Dendritic cell treated with granulocyte-macrophage colony-stimulating factor and Interleukin-4, amounts not matched to agents 40 ng/mL and 50 ng/mL, for 4 days (primary cell): ENCODE results near the gene PGS1.

ENCODE experiments used
- H3K27ac Mint-ChIP-seq: one replicate; pipeline ENCODE4 v1.8.0; 2022; ENCODE audit warnings: mild to moderate bottlenecking, mixed read lengths
- H3K27me3 Mint-ChIP-seq: one replicate; pipeline ENCODE4 v1.8.0; 2022; ENCODE audit warnings: mild to moderate bottlenecking, mixed read lengths
- H3K36me3 Mint-ChIP-seq: one replicate; pipeline ENCODE4 v1.8.0; 2022; ENCODE audit warnings: low read depth, mixed read lengths
- H3K4me1 Mint-ChIP-seq: one replicate; pipeline ENCODE4 v1.8.0; 2022; ENCODE audit warnings: low read depth, mixed read lengths
- H3K4me3 Mint-ChIP-seq: one replicate; pipeline ENCODE4 v1.8.0; 2022; ENCODE audit warnings: mild to moderate bottlenecking, moderate library complexity, mixed read lengths
- H3K9me3 Mint-ChIP-seq: one replicate; pipeline ENCODE4 v1.8.0; 2022; ENCODE audit warnings: mixed read lengths
- intact Hi-C: fragments of 100-400 bp; cut with micrococcal nuclease; formaldehyde crosslinking; loops from one replicate; pipeline ENCODE4 v1.15.0; 2022

PGS1 gene

DNA sequence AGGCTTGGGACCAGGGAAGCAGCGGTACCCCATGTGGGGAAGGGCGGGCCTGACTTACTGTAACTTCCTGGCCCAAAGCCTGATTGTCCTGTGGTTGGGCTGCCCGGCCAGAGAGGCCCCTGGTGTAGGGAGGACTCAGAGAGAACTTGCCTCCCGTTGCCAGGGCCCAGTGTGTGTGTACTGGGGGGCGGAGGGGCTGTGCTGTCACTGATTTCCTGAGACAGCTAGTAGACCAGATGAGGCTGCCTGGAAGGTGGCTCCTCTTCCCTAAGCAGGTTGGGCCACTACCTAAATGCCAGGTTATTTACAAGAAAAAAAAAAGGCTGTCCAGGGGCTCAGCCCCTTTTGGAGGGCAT is 35.3 kb upstream of the PGS1 start:
- Mint-ChIP-seq H3K36me3 (no peaks in the 10 kb centered on the region), H3K4me3 (peak overlapping the region; percentile 56), H3K27ac (peak overlapping the region; percentile 94), H3K27me3 (peaks cover 14% of the 10 kb centered on the region), H3K9me3 (no peaks in the 10 kb centered on the region), H3K4me1 (peaks cover 65% of the 10 kb centered on the region)
- intact Hi-C loops = no loop called here

DNA sequence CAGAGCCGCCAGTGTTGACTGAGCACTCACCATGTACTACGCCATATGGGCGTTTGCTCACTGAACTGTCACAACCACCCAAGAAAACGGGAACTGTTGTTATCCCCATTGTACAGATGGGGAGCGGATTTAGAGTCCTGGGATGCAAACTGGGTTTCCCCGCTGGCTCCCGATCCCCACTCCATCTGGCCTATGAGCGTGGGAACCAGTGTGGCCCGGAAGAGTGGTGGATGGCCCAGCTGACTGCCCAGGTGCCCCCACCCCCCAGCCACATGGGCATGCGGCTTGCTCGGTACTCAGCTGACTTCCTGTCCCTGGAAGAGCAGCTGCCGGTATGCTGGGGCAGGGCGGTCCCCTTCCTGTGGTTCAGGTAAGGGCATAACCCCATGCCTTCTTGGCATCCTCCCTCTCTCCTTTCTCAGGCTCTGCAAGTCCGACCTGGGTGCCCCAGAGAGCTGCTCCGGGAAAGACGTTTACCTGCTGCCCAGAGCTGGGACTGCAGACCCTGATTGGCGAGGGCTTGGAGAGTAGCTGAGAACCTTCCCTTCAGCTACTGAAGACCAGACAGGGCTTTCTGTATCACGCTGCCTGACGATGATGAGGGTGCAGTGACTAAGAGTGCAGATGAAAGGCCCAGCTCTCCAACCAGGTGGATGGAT is 34.8 kb upstream of the PGS1 start:
- Mint-ChIP-seq H3K9me3 (no peaks in the 10 kb centered on the region), H3K36me3 (no peaks in the 10 kb centered on the region), H3K4me1 (peaks cover 63% of the 10 kb centered on the region), H3K27ac (peak overlapping the region; percentile 94), H3K27me3 (peaks cover 15% of the 10 kb centered on the region), H3K4me3 (peak overlapping the region; percentile 2)
- intact Hi-C loops = no loop called here

GRCh38 chr17:78344666-78345065 is 33.8 kb upstream of the PGS1 start:
- intact Hi-C loops = no loop called here
- H3K36me3 Mint-ChIP-seq = no peaks in the 10 kb centered on the region
- peak overlapping the region; percentile 94 for H3K27ac Mint-ChIP-seq
- H3K27me3 Mint-ChIP-seq = peaks cover 15% of the 10 kb centered on the region
- H3K4me1 Mint-ChIP-seq = peaks cover 58% of the 10 kb centered on the region
- H3K4me3 Mint-ChIP-seq = no peak overlapping the region
- H3K9me3 Mint-ChIP-seq = no peaks in the 10 kb centered on the region

DNA sequence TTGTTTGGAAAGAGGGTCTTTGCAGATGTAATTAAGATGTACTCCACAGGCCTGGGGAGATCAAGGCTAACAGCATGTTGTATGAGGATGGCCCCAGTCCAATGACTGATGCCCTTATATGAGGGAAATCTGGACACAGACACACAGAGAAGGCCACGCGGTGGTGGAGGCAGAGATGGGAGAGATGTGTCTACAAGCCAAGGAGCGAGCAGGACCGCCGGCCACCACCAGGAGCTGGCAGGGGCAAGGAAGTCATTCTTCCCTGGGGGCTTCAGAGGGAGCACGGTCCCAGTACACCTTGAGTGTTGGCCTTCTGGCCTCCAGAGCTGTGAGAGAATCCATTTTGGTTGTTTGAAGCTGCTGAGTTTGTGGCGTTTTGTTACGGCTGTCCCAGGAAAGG is 33.3 kb upstream of the PGS1 start:
- Mint-ChIP-seq H3K27me3 (peaks cover 15% of the 10 kb centered on the region), H3K27ac (peak overlapping the region; percentile 94), H3K9me3 (no peaks in the 10 kb centered on the region), H3K4me1 (peaks cover 58% of the 10 kb centered on the region), H3K36me3 (no peaks in the 10 kb centered on the region), H3K4me3 (no peak overlapping the region)
- intact Hi-C loops = no loop called here

- no peaks in the 10 kb centered on the region for H3K9me3 Mint-ChIP-seq
- peaks cover 58% of the 10 kb centered on the region for H3K4me1 Mint-ChIP-seq
- no peaks in the 10 kb centered on the region for H3K36me3 Mint-ChIP-seq
- no peak overlapping the region for H3K4me3 Mint-ChIP-seq
- H3K27ac Mint-ChIP-seq = no peak overlapping the region
- H3K27me3 Mint-ChIP-seq = peaks cover 15% of the 10 kb centered on the region
- intact Hi-C loops = no loop called here
Observed at GRCh38 chr17:78345791-78346494, 32.5 kb upstream of the PGS1 start.

GRCh38 chr17:78346605-78347250 is 31.7 kb upstream of the PGS1 start:
- no peaks in the 10 kb centered on the region for H3K9me3 Mint-ChIP-seq
- H3K27ac Mint-ChIP-seq = peak overlapping the region; percentile 23
- H3K4me3 Mint-ChIP-seq = no peak overlapping the region
- H3K36me3 Mint-ChIP-seq = no peaks in the 10 kb centered on the region
- peaks cover 61% of the 10 kb centered on the region for H3K4me1 Mint-ChIP-seq
- intact Hi-C loops = no loop called here
- peaks cover 15% of the 10 kb centered on the region for H3K27me3 Mint-ChIP-seq

- Mint-ChIP-seq H3K27ac (peak overlapping the region; percentile 23), H3K4me3 (no peak overlapping the region), H3K36me3 (no peaks in the 10 kb centered on the region), H3K27me3 (peaks cover 15% of the 10 kb centered on the region), H3K9me3 (no peaks in the 10 kb centered on the region), H3K4me1 (peaks cover 67% of the 10 kb centered on the region)
- intact Hi-C loops = no loop called here
Observed at GRCh38 chr17:78347453-78347852, 31.0 kb upstream of the PGS1 start.

GRCh38 chr17:78348055-78348770 is 30.2 kb upstream of the PGS1 start:
- Mint-ChIP-seq H3K27me3 (peaks cover 15% of the 10 kb centered on the region), H3K9me3 (no peaks in the 10 kb centered on the region), H3K4me1 (peaks cover 63% of the 10 kb centered on the region), H3K4me3 (no peak overlapping the region), H3K27ac (peak overlapping the region; percentile 23), H3K36me3 (no peaks in the 10 kb centered on the region)
- intact Hi-C loops = no loop called here

DNA sequence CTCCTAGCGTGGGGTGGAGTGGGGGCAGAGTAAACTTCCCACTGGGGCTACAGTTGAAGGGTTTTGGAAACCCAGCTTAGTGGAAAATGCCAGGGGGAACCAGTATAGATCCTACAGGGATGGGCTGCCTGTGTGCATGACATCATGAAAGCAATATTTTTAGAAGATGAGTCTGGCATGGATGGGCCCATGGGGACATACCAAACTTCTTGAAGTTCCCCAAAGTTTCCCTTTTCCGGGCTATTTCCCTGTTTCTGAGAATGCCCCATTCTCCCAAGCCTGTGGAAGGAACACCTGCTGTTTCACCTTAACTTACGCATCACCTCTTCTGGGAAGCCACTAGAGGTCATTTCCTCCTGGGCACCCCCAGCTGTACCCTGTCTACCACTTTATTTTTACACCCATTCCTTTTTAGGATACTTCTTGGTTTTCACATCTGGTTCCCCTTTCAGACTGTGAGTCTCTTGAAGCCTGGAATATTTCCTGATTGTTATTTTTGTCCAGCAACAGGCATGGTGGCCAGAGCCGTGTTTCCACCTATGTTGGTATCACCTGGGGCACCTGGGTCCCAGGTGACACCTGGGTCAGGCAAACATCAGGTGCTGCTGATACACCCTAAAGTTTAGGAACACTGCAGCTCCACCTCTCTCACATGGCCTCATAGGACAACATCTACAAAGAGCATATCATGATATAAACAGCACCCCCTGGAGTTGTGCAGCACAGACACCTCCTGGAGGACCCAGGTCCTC is 28.4 kb upstream of the PGS1 start:
- Mint-ChIP-seq H3K4me1 (peaks cover 70% of the 10 kb centered on the region), H3K9me3 (no peaks in the 10 kb centered on the region), H3K27ac (peak overlapping the region; percentile 79), H3K27me3 (peaks cover 14% of the 10 kb centered on the region), H3K4me3 (no peak overlapping the region), H3K36me3 (no peaks in the 10 kb centered on the region)
- intact Hi-C loops = no loop called here

DNA sequence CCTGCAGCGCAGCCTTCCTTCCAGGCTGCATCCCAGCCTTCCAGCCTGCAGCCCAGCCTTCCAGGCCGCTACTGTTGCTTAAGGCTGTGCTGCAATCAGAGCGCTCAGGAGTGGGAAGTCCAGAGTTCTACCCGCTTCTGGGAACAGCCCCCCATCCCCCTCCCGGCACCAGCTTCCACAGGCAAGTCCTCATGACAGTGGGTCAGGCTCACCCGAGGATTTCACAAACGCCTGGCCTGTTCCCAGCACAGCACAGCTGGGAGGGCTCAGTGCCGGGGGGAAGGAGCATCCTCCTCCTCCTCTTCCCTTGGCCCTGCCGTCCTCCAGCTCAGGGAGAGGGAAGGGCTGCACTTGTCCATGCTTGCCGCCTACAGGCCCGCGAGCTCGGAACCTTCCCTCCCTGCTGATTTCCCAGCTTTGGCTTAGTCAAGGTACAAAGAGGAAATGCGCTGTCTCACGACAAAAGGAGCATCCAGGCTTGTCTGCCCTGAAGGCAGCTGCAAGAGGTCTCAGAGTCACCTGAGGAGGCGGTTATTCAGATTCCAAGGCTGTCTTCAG is 26.9 kb upstream of the PGS1 start:
- Mint-ChIP-seq H3K4me3 (no peak overlapping the region), H3K36me3 (peaks cover 14% of the 10 kb centered on the region), H3K27ac (peak overlapping the region; percentile 61), H3K27me3 (peaks cover 13% of the 10 kb centered on the region), H3K9me3 (no peaks in the 10 kb centered on the region), H3K4me1 (peaks cover 80% of the 10 kb centered on the region)
- intact Hi-C loops = no loop called here

GRCh38 chr17:78353834-78354233 is 24.6 kb upstream of the PGS1 start:
- Mint-ChIP-seq H3K36me3 (peaks cover 37% of the 10 kb centered on the region), H3K27me3 (no peaks in the 10 kb centered on the region), H3K27ac (peak overlapping the region; percentile 94), H3K9me3 (no peaks in the 10 kb centered on the region), H3K4me1 (peaks cover 92% of the 10 kb centered on the region), H3K4me3 (peak overlapping the region; percentile 67)
- intact Hi-C loops = loop anchor here (2.0 kb wide), 1 partner anchor 17 kb away; no protein-coding TSS in a partner anchor

DNA sequence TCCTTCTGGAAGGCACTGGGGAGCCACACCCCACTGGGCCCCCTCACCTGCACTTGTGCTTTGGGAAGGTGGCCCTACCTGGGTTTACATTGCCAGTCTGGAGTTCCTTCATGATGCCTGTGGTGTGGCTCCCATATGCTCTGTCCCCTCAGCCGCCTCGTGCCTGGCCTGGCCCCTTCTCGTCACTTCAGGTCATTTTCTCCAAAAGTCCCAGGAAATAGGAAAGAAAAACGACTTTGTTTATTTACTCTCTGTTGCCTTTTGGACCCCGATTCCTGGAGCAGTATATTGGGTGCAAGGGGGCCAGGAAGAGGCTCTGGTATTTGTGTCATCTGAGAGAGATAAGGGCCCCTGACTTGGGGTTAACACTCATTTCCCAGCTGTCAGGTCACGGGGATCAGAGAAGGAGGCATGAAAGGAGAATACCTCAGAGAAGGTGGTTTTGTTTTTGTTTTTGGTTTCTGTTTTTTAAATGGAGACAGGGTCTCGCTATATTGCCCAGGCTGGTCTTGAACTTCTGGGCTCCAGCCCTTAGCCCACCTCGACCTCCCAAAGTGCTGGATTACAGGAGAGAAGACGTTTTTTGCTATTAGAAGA is 23.3 kb upstream of the PGS1 start:
- no peak overlapping the region for H3K4me3 Mint-ChIP-seq
- H3K9me3 Mint-ChIP-seq = no peaks in the 10 kb centered on the region
- H3K27me3 Mint-ChIP-seq = no peaks in the 10 kb centered on the region
- peaks cover 84% of the 10 kb centered on the region for H3K4me1 Mint-ChIP-seq
- H3K27ac Mint-ChIP-seq = peak overlapping the region; percentile 94
- intact Hi-C loops = loop anchor here (2.0 kb wide), 1 partner anchor 18 kb away; no protein-coding TSS in a partner anchor
- H3K36me3 Mint-ChIP-seq = peaks cover 46% of the 10 kb centered on the region

GRCh38 chr17:78355701-78356100 is 22.7 kb upstream of the PGS1 start:
- intact Hi-C loops = loop anchor here (2.0 kb wide), 1 partner anchor 19 kb away; no protein-coding TSS in a partner anchor
- no peaks in the 10 kb centered on the region for H3K9me3 Mint-ChIP-seq
- peaks cover 46% of the 10 kb centered on the region for H3K36me3 Mint-ChIP-seq
- peak overlapping the region; percentile 94 for H3K27ac Mint-ChIP-seq
- peak overlapping the region; percentile 20 for H3K4me3 Mint-ChIP-seq
- no peaks in the 10 kb centered on the region for H3K27me3 Mint-ChIP-seq
- H3K4me1 Mint-ChIP-seq = peaks cover 81% of the 10 kb centered on the region
